Colonic mucosa (tissue), 4 donors: ENCODE measurements around the gene MYO1G. TPM values are rescaled to one million over a fixed set of nuclear protein-coding genes. Genes with fewer than 3 reads are reported as not detected.

Experiments
- DNase-seq: peaks from one replicate; pipeline ENCODE4 v3.0.0-alpha.2; 2020
- H3K27ac ChIP-seq: fragments of 200-600 bp; one replicate; pipeline ENCODE4 v1.8.0; 2021
- H3K27me3 ChIP-seq: fragments of 200-600 bp; one replicate; pipeline ENCODE4 v1.8.0; 2021
- H3K36me3 ChIP-seq: fragments of 200-600 bp; one replicate; pipeline ENCODE4 v1.8.0; 2021
- H3K4me1 ChIP-seq: fragments of 200-600 bp; one replicate; pipeline ENCODE4 v1.8.0; 2021; ENCODE audit warnings: mild to moderate bottlenecking
- H3K4me3 ChIP-seq: fragments of 200-600 bp; one replicate; pipeline ENCODE4 v1.8.0; 2021
- H3K9ac ChIP-seq, 2 donors: one replicate each; pipeline ENCODE4 v1.7.0; 2013; ENCODE audit warnings: control low read depth in 2 of 2, low read depth in 2 of 2, low read length in 2 of 2
- H3K9me3 ChIP-seq: fragments of 200-600 bp; one replicate; pipeline ENCODE4 v1.8.0; 2021
- CTCF ChIP-seq: fragments of 200-600 bp; IDR thresholded peaks from one replicate; pipeline ENCODE4 v1.8.0; 2022; ENCODE audit warnings: antibody characterized with exemption, mild to moderate bottlenecking
- intact Hi-C: fragments of 100-400 bp; cut with DNase I; formaldehyde crosslinking; loops from one replicate; pipeline ENCODE4 v1.14.1; 2022
- total RNA-seq, 2 donors: library from RNA; stranded (reverse); fragmentation: NEBNext Ultra II Directional in 1 of 2; extraction: Animal tissue kit (Norgen Biotek cat#: 25700) in 1 of 2; gene quantifications; one replicate each; pipeline ENCODE4 v1.2.1, GENCODE V29; 2021
- donor health status: healthy.
- donor health status: DM: no; HTN: no; CAD: no.
- donor health status: DM: no; HTN: no; CAD: no.

MYO1G gene
- total RNA-seq, 2 donors from 2014 or later: 2.1 to 3.6 TPM

GRCh38 chr7:44969701-44970522, 8.9 kb downstream of the MYO1G start:
- no peak overlapping the region for H3K27ac ChIP-seq
- intact Hi-C loops: no loop called here
- DNase-seq: no peak
- no peak overlapping the region for H3K9ac ChIP-seq
- no peak for TF ChIP-seq CTCF
- H3K9me3 ChIP-seq: no peaks in the 10 kb centered on the region
- no peaks in the 10 kb centered on the region for H3K27me3 ChIP-seq
- no peaks in the 10 kb centered on the region for H3K4me1 ChIP-seq
- no peaks in the 10 kb centered on the region for H3K36me3 ChIP-seq
- H3K4me3 ChIP-seq: no peak overlapping the region

- Histone ChIP-seq H3K9me3 (no peaks in the 10 kb centered on the region), H3K27me3 (no peaks in the 10 kb centered on the region), H3K4me1 (no peaks in the 10 kb centered on the region), H3K4me3 (no peak overlapping the region), H3K36me3 (no peaks in the 10 kb centered on the region), H3K27ac (no peak overlapping the region), H3K9ac (no peak overlapping the region)
- intact Hi-C loops: no loop called here
- no peak for TF ChIP-seq CTCF
- DNase-seq: no peak
Measured at GRCh38 chr7:44969049-44969700, 9.6 kb downstream of the MYO1G start.

GRCh38 chr7:44967571-44968446, 11.0 kb downstream of the MYO1G start:
- Histone ChIP-seq H3K27me3 (peaks cover under 1% of the 10 kb centered on the region), H3K9ac (no peak overlapping the region), H3K36me3 (no peaks in the 10 kb centered on the region), H3K4me1 (no peaks in the 10 kb centered on the region), H3K9me3 (no peaks in the 10 kb centered on the region), H3K4me3 (no peak overlapping the region), H3K27ac (no peak overlapping the region)
- TF ChIP-seq CTCF: no peak
- DNase-seq: no peak
- intact Hi-C loops: no loop called here

- peaks cover 8% of the 10 kb centered on the region for H3K27me3 ChIP-seq
- H3K27ac ChIP-seq: no peak overlapping the region
- DNase-seq: no peak
- H3K4me3 ChIP-seq: no peak overlapping the region
- TF ChIP-seq CTCF: no peak
- no peaks in the 10 kb centered on the region for H3K9me3 ChIP-seq
- no peaks in the 10 kb centered on the region for H3K36me3 ChIP-seq
- intact Hi-C loops: no loop called here
- peaks cover 7% of the 10 kb centered on the region for H3K4me1 ChIP-seq
- no peak overlapping the region for H3K9ac ChIP-seq
Measured at GRCh38 chr7:44966731-44967538, 11.9 kb downstream of the MYO1G start.
